Natural killer cell (primary cell): Measurements from ENCODE around the gene RNF182. TPM values are rescaled to one million over a fixed set of nuclear protein-coding genes. Genes with fewer than 3 reads are reported as not detected.

Source experiments
- ATAC-seq, 3 donors: fragments of 150-1000 bp in 2 of 3; fragments of 200-7000 bp in 1 of 3; cut with Tn5 transposase; 1 replicate in 1 of 3; 2 replicates in 2 of 3; pipeline ENCODE4 v1.10.0; 2021; ENCODE audit warnings: mild to moderate bottlenecking in 2 of 3, moderate library complexity in 2 of 3
- DNase-seq, 2 donors: peaks; one replicate each; pipeline versions ENCODE4 v3.0.0 to v3.0.0-alpha.2; 2013 to 2021; ENCODE audit warnings: mixed read lengths in 1 of 2
- H3K27ac ChIP-seq: one replicate; pipeline ENCODE4 v1.5.1; 2013; ENCODE audit warnings: mild to moderate bottlenecking, low read length
- H3K27me3 ChIP-seq: one replicate; pipeline ENCODE4 v1.6.1; 2013; ENCODE audit warnings: low read length; ENCODE audit not compliant: control insufficient read depth, insufficient read depth
- H3K36me3 ChIP-seq: one replicate; pipeline ENCODE4 v1.6.1; 2013; ENCODE audit warnings: low read length; ENCODE audit not compliant: control insufficient read depth, insufficient read depth
- H3K4me1 ChIP-seq: one replicate; pipeline ENCODE4 v1.6.1; 2013; ENCODE audit warnings: low read length; ENCODE audit not compliant: control insufficient read depth, insufficient read depth
- H3K4me3 ChIP-seq: one replicate; pipeline ENCODE4 v1.5.1; 2013; ENCODE audit warnings: low read length
- H3K9me3 ChIP-seq: one replicate; pipeline ENCODE4 v1.6.1; 2013; ENCODE audit warnings: low read length; ENCODE audit not compliant: control insufficient read depth, insufficient read depth
- H3K27ac Mint-ChIP-seq, 2 donors: one replicate each; pipeline ENCODE4 v1.8.0; 2022; ENCODE audit warnings: mild to moderate bottlenecking in 2 of 2, mixed read lengths in 2 of 2, moderate library complexity in 1 of 2
- H3K27me3 Mint-ChIP-seq, 2 donors: one replicate each; pipeline ENCODE4 v1.8.0; 2022; ENCODE audit warnings: low read depth in 2 of 2, mixed read lengths in 2 of 2
- H3K36me3 Mint-ChIP-seq: one replicate; pipeline ENCODE4 v1.8.0; 2022; ENCODE audit warnings: mixed read lengths
- H3K4me1 Mint-ChIP-seq, 2 donors: one replicate each; pipeline ENCODE4 v1.8.0; 2022; ENCODE audit warnings: mixed read lengths in 2 of 2
- H3K4me3 Mint-ChIP-seq: one replicate; pipeline ENCODE4 v1.8.0; 2022; ENCODE audit warnings: mild to moderate bottlenecking, moderate library complexity, mixed read lengths
- H3K9me3 Mint-ChIP-seq, 2 donors: one replicate each; pipeline ENCODE4 v1.8.0; 2022; ENCODE audit warnings: mixed read lengths in 2 of 2
- CTCF ChIP-seq: fragments of 200-600 bp; IDR thresholded peaks from one replicate; pipeline ENCODE4 v1.8.0; 2022; ENCODE audit warnings: antibody characterized with exemption
- WGBS: methylation state at CpG from one replicate; pipeline ENCODE4 v1.1.7; 2013; ENCODE audit warnings: missing lambda C conversion rate; ENCODE audit not compliant: insufficient coverage; 5-methylcytosine and 5-hydroxymethylcytosine counted together
- intact Hi-C: fragments of 100-400 bp; cut with micrococcal nuclease; formaldehyde crosslinking; loops from one replicate; pipeline ENCODE4 v1.14.2; 2022
- total RNA-seq, 4 donors: library from RNA; stranded (reverse); fragments of 120-200 nt in 1 of 4; gene quantifications; one replicate each; pipeline versions ENCODE4 v1.2.3 to v1.2.4, GENCODE V29; 2013 to 2022

Gene RNF182
- total RNA-seq, 3 donors from 2014 or later (not counting 1 experiment from before 2014, with no cell fraction given), result not detected

- no peaks in the 10 kb centered on the region for H3K9me3 Mint-ChIP-seq
- Histone ChIP-seq H3K9me3 (no peaks in the 10 kb centered on the region), H3K27ac (no peak overlapping the region), H3K4me1 (no peaks in the 10 kb centered on the region), H3K4me3 (no peak overlapping the region), H3K27me3 (peaks cover 9% of the 10 kb centered on the region), H3K36me3 (no peaks in the 10 kb centered on the region)
- DNase-seq, result no peak
- no peak for ATAC-seq
- 95% methylated on average over 10 of the region's 11 CpGs for WGBS
- intact Hi-C loops, result no loop called here
- no peak for TF ChIP-seq CTCF
- no peak overlapping the region for H3K27ac Mint-ChIP-seq
- no peaks in the 10 kb centered on the region for H3K4me1 Mint-ChIP-seq
- H3K27me3 Mint-ChIP-seq, result peaks cover 18 to 56% of the 10 kb centered on the region in 2 donors
- no peaks in the 10 kb centered on the region for H3K36me3 Mint-ChIP-seq
- H3K4me3 Mint-ChIP-seq, result no peak overlapping the region
Measured at GRCh38 chr6:13987400-13987865, 62.7 kb downstream of the RNF182 start.

- H3K4me1 Mint-ChIP-seq, result no peaks in the 10 kb centered on the region
- no peak for TF ChIP-seq CTCF
Measured at GRCh38 chr6:13988049-13988738, 63.4 kb downstream of the RNF182 start.

GRCh38 chr6:13988908-13989307, 64.2 kb downstream of the RNF182 start:
- WGBS, result 100% methylated on average over 1 of the region's 2 CpGs
- Mint-ChIP-seq H3K27me3 (peaks cover 21 to 54% of the 10 kb centered on the region in 2 donors), H3K4me3 (no peak overlapping the region), H3K36me3 (no peaks in the 10 kb centered on the region), H3K4me1 (no peaks in the 10 kb centered on the region), H3K9me3 (no peaks in the 10 kb centered on the region), H3K27ac (no peak overlapping the region)
- TF ChIP-seq CTCF, result no peak
- intact Hi-C loops, result no loop called here
- no peaks in the 10 kb centered on the region for H3K36me3 ChIP-seq
- DNase-seq, result no peak
- ATAC-seq, result no peak
- H3K4me1 ChIP-seq, result no peaks in the 10 kb centered on the region
- peaks cover 2% of the 10 kb centered on the region for H3K27me3 ChIP-seq
- no peak overlapping the region for H3K4me3 ChIP-seq
- H3K27ac ChIP-seq, result no peak overlapping the region
- no peaks in the 10 kb centered on the region for H3K9me3 ChIP-seq

More at GRCh38 chr6:13988049-13988738, 63.4 kb downstream of the RNF182 start:
- DNase-seq (no peak), ATAC-seq (no peak)
- Mint-ChIP-seq H3K9me3 (no peaks in the 10 kb centered on the region), H3K36me3 (no peaks in the 10 kb centered on the region), H3K4me3 (no peak overlapping the region), H3K27ac (no peak overlapping the region), H3K27me3 (peaks cover 17 to 54% of the 10 kb centered on the region in 2 donors)
- H3K36me3 ChIP-seq, result no peaks in the 10 kb centered on the region
- WGBS, result 78% methylated on average over 4 of the region's 5 CpGs
- no peaks in the 10 kb centered on the region for H3K9me3 ChIP-seq
- H3K27ac ChIP-seq, result no peak overlapping the region
- H3K4me3 ChIP-seq, result no peak overlapping the region
- intact Hi-C loops, result no loop called here
- H3K4me1 ChIP-seq, result no peaks in the 10 kb centered on the region
- H3K27me3 ChIP-seq, result peaks cover 7% of the 10 kb centered on the region
